PC-3 (cell line): ENCODE results near the gene DNLZ. TPM values are rescaled to one million over a fixed set of nuclear protein-coding genes. Genes with fewer than 3 reads are reported as not detected.

Experiments
- ATAC-seq: fragments of 200-7000 bp; cut with Tn5 transposase; 2 replicates; pipeline ENCODE4 v1.9.1; 2020; ENCODE audit warnings: mild to moderate bottlenecking, moderate library complexity
- BruUV-seq: library from RNA; stranded (reverse); fragments of 400-500 nt; replicated peaks from 2 replicates; lab custom pipeline; 2021; lab: Mats Ljungman, UMichigan
- CTCF ChIA-PET: fragments of 300-600 bp; sonication (Branson Sonifier 250); formaldehyde crosslinking; loops from one replicate; lab custom pipeline; 2022; ENCODE audit warnings: antibody characterized with exemption; lab: Charles Lee
- POLR2A ChIA-PET: fragments of 300-600 bp; sonication (Branson Sonifier 250); formaldehyde crosslinking; loops from one replicate; lab custom pipeline; 2022; ENCODE audit warnings: antibody characterized with exemption; ENCODE audit not compliant: unreplicated experiment; lab: Charles Lee
- DNase-seq: peaks from one replicate; pipeline ENCODE4 v3.0.0-alpha.2; 2015
- H2AFZ ChIP-seq: fragments of 300-600 bp; sonication (generic); 2 replicates; pipeline ENCODE4 v1.6.0; 2016; ENCODE audit warnings: antibody characterized with exemption, low read length
- H3F3A ChIP-seq: fragments of 300-600 bp; sonication (generic); one replicate; pipeline ENCODE4 v1.6.0; 2017; ENCODE audit warnings: antibody characterized with exemption, low read length, control low read depth, mild to moderate bottlenecking; ENCODE audit not compliant: unreplicated experiment
- H3K27ac ChIP-seq: fragments of 300-600 bp; sonication (generic); 2 replicates; pipeline ENCODE4 v1.5.1; 2016; ENCODE audit warnings: mild to moderate bottlenecking, low read length
- H3K27me3 ChIP-seq: fragments of 300-600 bp; sonication (generic); 2 replicates; pipeline ENCODE4 v1.6.1; 2016; ENCODE audit warnings: low read length, mixed read lengths
- H3K36me3 ChIP-seq: fragments of 300-600 bp; sonication (generic); 2 replicates; pipeline ENCODE4 v1.6.1; 2016; ENCODE audit warnings: low read depth, mixed run types, low read length, mixed read lengths
- H3K4me1 ChIP-seq: fragments of 300-600 bp; sonication (generic); 2 replicates; pipeline ENCODE4 v1.5.1; 2016; ENCODE audit warnings: low read length; ENCODE audit not compliant: insufficient read depth
- H3K4me2 ChIP-seq: fragments of 300-600 bp; sonication (generic); 2 replicates; pipeline ENCODE4 v1.6.0; 2016; ENCODE audit warnings: low read length
- H3K4me3 ChIP-seq: fragments of 300-600 bp; sonication (generic); 2 replicates; pipeline ENCODE4 v1.5.1; 2016; ENCODE audit warnings: mild to moderate bottlenecking, low read length, mixed read lengths
- H3K79me2 ChIP-seq: fragments of 300-600 bp; sonication (generic); 2 replicates; pipeline ENCODE4 v1.6.1; 2017; ENCODE audit warnings: low read length, mixed read lengths
- H3K9ac ChIP-seq: fragments of 300-600 bp; sonication (generic); 2 replicates; pipeline ENCODE4 v1.6.0; 2016; ENCODE audit warnings: mild to moderate bottlenecking, low read length
- H3K9me2 ChIP-seq: fragments of 300-600 bp; sonication (generic); replicated peaks from 2 replicates; pipeline ENCODE4 v1.6.1; 2016; ENCODE audit warnings: mixed run types, low read length, mixed read lengths
- H3K9me3 ChIP-seq: fragments of 300-600 bp; sonication (generic); 2 replicates; pipeline ENCODE4 v1.6.1; 2016; ENCODE audit warnings: low read length, mixed read lengths
- H4K20me1 ChIP-seq: fragments of 300-600 bp; sonication (generic); 2 replicates; pipeline ENCODE4 v1.6.1; 2016; ENCODE audit warnings: low read length, mixed read lengths
- CTCF ChIP-seq: fragments of 300-600 bp; sonication (generic); conservative IDR thresholded peaks from 2 replicates; pipeline ENCODE4 v1.5.1; 2017; ENCODE audit warnings: antibody characterized with exemption, low read depth, mild to moderate bottlenecking, low read length
- EZH2 ChIP-seq: fragments of 300-600 bp; sonication (generic); IDR thresholded peaks from one replicate; pipeline ENCODE4 v1.6.1; 2017; ENCODE audit warnings: antibody characterized with exemption, mild to moderate bottlenecking, low read length; ENCODE audit not compliant: unreplicated experiment
- EZH2phosphoT487 ChIP-seq: fragments of 300-600 bp; sonication (generic); IDR thresholded peaks from 2 replicates; pipeline ENCODE4 v1.6.1; 2018; ENCODE audit warnings: mild to moderate bottlenecking, antibody characterized with exemption, low read length, borderline replicate concordance
- intact Hi-C: fragments of 100-400 bp; cut with micrococcal nuclease; formaldehyde crosslinking; loops from 2 replicates; pipeline ENCODE4 v1.9.0; 2023
- total RNA-seq: library from RNA; depleted of rRNA; stranded (reverse); fragments of >200 nt; gene quantifications from 2 replicates; pipeline ENCODE4 v1.2.3, GENCODE V29; 2014

The DNLZ gene
- total RNA-seq, 1 experiment from 2014 or later = 51.4 TPM

DNA sequence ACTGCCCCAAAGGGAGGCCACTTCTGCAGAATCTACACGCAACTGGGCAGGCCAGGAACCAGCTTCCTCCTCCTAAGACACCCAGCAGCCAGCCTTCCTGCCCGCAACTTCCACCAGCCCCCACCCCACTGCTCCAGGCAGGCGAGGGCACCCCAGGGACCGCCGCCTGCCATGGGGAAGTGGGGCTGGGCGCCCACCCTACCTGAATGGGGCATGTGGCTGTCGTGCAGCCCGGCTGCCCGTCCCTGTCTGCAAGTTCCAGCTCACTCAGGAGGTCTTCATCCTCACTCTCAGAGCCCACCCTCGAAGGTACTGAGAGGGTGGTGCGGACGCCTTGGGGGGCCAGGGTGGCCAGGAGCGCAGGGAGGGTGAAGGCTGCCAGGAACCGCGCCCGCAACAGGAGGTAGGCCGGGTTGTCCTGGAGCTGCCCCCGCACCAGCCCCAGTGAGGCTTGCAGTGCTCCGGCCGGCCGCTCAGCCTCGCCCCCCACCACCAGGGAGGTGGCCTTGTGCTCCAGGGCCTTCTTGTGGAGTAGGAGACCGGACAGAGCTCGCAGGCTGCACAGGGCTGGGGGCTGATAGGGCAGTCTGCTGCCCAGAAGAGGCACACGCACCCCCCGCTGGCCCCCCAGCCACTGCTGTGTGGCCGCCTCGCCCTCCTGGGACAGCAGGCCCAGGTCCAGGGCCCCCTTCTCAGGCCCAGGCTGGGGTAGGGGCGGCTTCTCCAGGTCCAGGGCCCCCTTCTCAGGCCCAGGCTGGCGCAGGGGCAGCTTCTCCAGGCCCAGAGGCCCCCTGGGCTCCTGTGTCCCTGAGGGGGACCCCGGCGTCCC lies 14.0 kb upstream of the DNLZ start:
- H4K20me1 ChIP-seq = no peaks in the 10 kb centered on the region
- H3K4me3 ChIP-seq = no peak overlapping the region
- ATAC-seq = no peak
- DNase-seq = no peak
- no peaks in the 10 kb centered on the region for H3K27me3 ChIP-seq
- no peak overlapping the region for H3K4me2 ChIP-seq
- H3K79me2 ChIP-seq = no peaks in the 10 kb centered on the region
- no peaks in the 10 kb centered on the region for H3K4me1 ChIP-seq
- intact Hi-C loops = no loop called here
- no peak overlapping the region for H3K9ac ChIP-seq
- H3F3A ChIP-seq = no peaks in the 10 kb centered on the region
- no peak for TF ChIP-seq EZH2phosphoT487
- TF ChIP-seq CTCF = no peak
- no peak for TF ChIP-seq EZH2
- ChIA-PET POLR2A (no interaction called here), CTCF (no interaction called here)
- no TSS peak for BruUV-seq
- H3K27ac ChIP-seq = no peak overlapping the region
- no peak overlapping the region for H2AFZ ChIP-seq
- no peaks in the 10 kb centered on the region for H3K9me2 ChIP-seq
- no peaks in the 10 kb centered on the region for H3K36me3 ChIP-seq
- no peaks in the 10 kb centered on the region for H3K9me3 ChIP-seq

GRCh38 chr9:136376457-136376856 lies 12.9 kb upstream of the DNLZ start:
- Histone ChIP-seq H2AFZ (no peak overlapping the region), H3K27ac (no peak overlapping the region), H3K9me3 (no peaks in the 10 kb centered on the region), H3K4me1 (no peaks in the 10 kb centered on the region), H3K27me3 (no peaks in the 10 kb centered on the region), H4K20me1 (no peaks in the 10 kb centered on the region), H3K79me2 (no peaks in the 10 kb centered on the region), H3K36me3 (no peaks in the 10 kb centered on the region), H3K4me2 (no peak overlapping the region), H3K9ac (no peak overlapping the region), H3K9me2 (no peaks in the 10 kb centered on the region), H3K4me3 (no peak overlapping the region), H3F3A (no peaks in the 10 kb centered on the region)
- TF ChIP-seq EZH2 (no peak), EZH2phosphoT487 (no peak), CTCF (no peak)
- ChIA-PET POLR2A (no interaction called here), CTCF (interaction anchor here (0.5 kb wide), 1 partner anchor 10 kb away, joined by 3 read pairs; no protein-coding TSS in a partner anchor)
- no peak for ATAC-seq
- intact Hi-C loops = no loop called here
- no TSS peak for BruUV-seq
- no peak for DNase-seq

DNA sequence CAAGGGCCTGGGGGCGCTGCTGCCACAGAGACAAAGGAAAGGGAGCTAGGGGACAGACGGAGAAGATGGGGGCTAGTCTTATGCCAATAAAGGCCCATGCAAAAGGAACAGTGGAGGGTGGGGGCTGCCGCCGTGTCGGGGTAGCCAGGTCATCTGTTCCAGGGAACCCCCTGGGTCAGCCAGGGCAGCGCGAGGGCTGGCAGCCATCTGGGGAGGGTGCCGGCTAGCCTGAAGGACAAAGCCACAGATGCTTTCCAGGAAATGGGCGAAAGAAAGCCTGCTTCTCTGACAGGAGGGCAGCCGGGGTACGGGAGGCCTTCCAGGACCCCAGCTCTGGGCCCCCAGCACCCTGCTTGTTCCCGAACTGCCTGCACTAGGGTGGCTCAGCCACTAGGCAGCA lies 11.6 kb upstream of the DNLZ start:
- H3K27me3 ChIP-seq = no peaks in the 10 kb centered on the region
- intact Hi-C loops = no loop called here
- H2AFZ ChIP-seq = no peak overlapping the region
- H3K9me3 ChIP-seq = no peaks in the 10 kb centered on the region
- no peaks in the 10 kb centered on the region for H3K79me2 ChIP-seq
- ChIA-PET POLR2A (no interaction called here), CTCF (no interaction called here)
- H3K9me2 ChIP-seq = no peaks in the 10 kb centered on the region
- no peaks in the 10 kb centered on the region for H3K4me1 ChIP-seq
- no peak overlapping the region for H3K4me3 ChIP-seq
- H4K20me1 ChIP-seq = no peaks in the 10 kb centered on the region
- no peak overlapping the region for H3K27ac ChIP-seq
- H3K9ac ChIP-seq = no peak overlapping the region
- ATAC-seq = no peak
- no peaks in the 10 kb centered on the region for H3K36me3 ChIP-seq
- no peak for DNase-seq
- H3F3A ChIP-seq = no peaks in the 10 kb centered on the region
- H3K4me2 ChIP-seq = no peak overlapping the region
- TF ChIP-seq EZH2 = no peak
- TF ChIP-seq CTCF = no peak
- no peak for TF ChIP-seq EZH2phosphoT487
- no TSS peak for BruUV-seq
